ENCODE data around the gene DMP1.
"Not testable (repeated sequence)": the region's sequence is repeated elsewhere in the genome, so short reads cannot be mapped to it uniquely, and the experiment has no call there.

The DMP1 gene

GRCh38 chr4:87688316-87688715 is 38.2 kb downstream of the DMP1 start:
- no peak for DNase-seq

GRCh38 chr4:87690947-87691346 is 40.9 kb downstream of the DMP1 start:
- DNase-seq, result not testable (repeated sequence)

GRCh38 chr4:87692060-87692459 is 42.0 kb downstream of the DMP1 start:
- DNase-seq, result not testable (repeated sequence)

- DNase-seq, result no peak
Observed at GRCh38 chr4:87697272-87697671, 47.2 kb downstream of the DMP1 start.

- no peak for DNase-seq
Observed at GRCh38 chr4:87697945-87698344, 47.9 kb downstream of the DMP1 start.

- no peak for DNase-seq
Observed at GRCh38 chr4:87698394-87698793, 48.3 kb downstream of the DMP1 start.

GRCh38 chr4:87704001-87704400 is 53.9 kb downstream of the DMP1 start:
- no peak for DNase-seq

- no peak for DNase-seq
Observed at GRCh38 chr4:87707279-87707918, 57.3 kb downstream of the DMP1 start.
